Stimulated activated CD8-positive, alpha-beta memory T cell treated with anti-CD3 and anti-CD28 coated beads, Interleukin-7, amount 100 ng/mL, for 4 hours (primary cell): ENCODE results near the gene ITGA3.

Experiments used
- DNase-seq, 2 donors: peaks; one replicate each; pipeline ENCODE4 v3.0.0-alpha.2; 2020; ENCODE audit warnings: low read depth in 2 of 2

ITGA3 gene

GRCh38 chr17:50128441-50129352 is 72.8 kb downstream of the ITGA3 start:
- DNase-seq = no peak

- DNase-seq = no peak
Measured at GRCh38 chr17:50129353-50129727, 73.4 kb downstream of the ITGA3 start.

- DNase-seq = no peak
Measured at GRCh38 chr17:50129728-50130558, 74.0 kb downstream of the ITGA3 start, which contains the start of gene SAMD14. TSS of gene SAMD14 (minus strand) at chr17:50130160. CDS start at chr17:50124959, 5,201 bp downstream.

- no peak for DNase-seq
Measured at GRCh38 chr17:50130559-50131305, 74.8 kb downstream of the ITGA3 start.

GRCh38 chr17:50132104-50132794 is 76.3 kb downstream of the ITGA3 start:
- DNase-seq = no peak

GRCh38 chr17:50133028-50133768 is 77.3 kb downstream of the ITGA3 start:
- no peak for DNase-seq

- DNase-seq = no peak
Measured at GRCh38 chr17:50133769-50134099, 77.8 kb downstream of the ITGA3 start.

- no peak for DNase-seq
Measured at GRCh38 chr17:50134206-50135110, 78.5 kb downstream of the ITGA3 start.

GRCh38 chr17:50135316-50136095 is 79.6 kb downstream of the ITGA3 start:
- DNase-seq = no peak

- no peak for DNase-seq
Measured at GRCh38 chr17:50136096-50136687, 80.3 kb downstream of the ITGA3 start.

GRCh38 chr17:50137042-50137441 is 81.1 kb downstream of the ITGA3 start:
- DNase-seq = no peak

- DNase-seq = no peak
Measured at GRCh38 chr17:50139185-50139783, 83.4 kb downstream of the ITGA3 start.
